Liver (tissue), 9 donors: ENCODE measurements around the gene CELSR1. TPM values are rescaled to one million over a fixed set of nuclear protein-coding genes. Genes with fewer than 3 reads are reported as not detected.

ENCODE experiments used
- DNase-seq: peaks from one replicate; pipeline ENCODE4 v3.0.0-alpha.2; 2017; ENCODE audit warnings: low spot score
- H3K27ac ChIP-seq, 2 donors: one replicate each; pipeline ENCODE4 v1.7.0; 2013; ENCODE audit warnings: inconsistent platforms in 2 of 2, low read length in 2 of 2, control low read depth in 1 of 2, low read depth in 1 of 2, mild to moderate bottlenecking in 1 of 2
- H3K27me3 ChIP-seq, 4 donors: one replicate each; pipeline versions ENCODE4 v1.6.1 to v1.7.0; 2013; ENCODE audit warnings: low read length in 3 of 4, inconsistent platforms in 1 of 4, mild to moderate bottlenecking in 1 of 4, moderate library complexity in 1 of 4; ENCODE audit not compliant: control insufficient read depth in 4 of 4, insufficient read depth in 4 of 4
- H3K36me3 ChIP-seq, 4 donors: one replicate each; pipeline versions ENCODE4 v1.6.1 to v1.7.0; 2013; ENCODE audit warnings: low read length in 3 of 4, mild to moderate bottlenecking in 3 of 4, low read depth in 1 of 4, moderate library complexity in 1 of 4; ENCODE audit not compliant: control insufficient read depth in 4 of 4, insufficient read depth in 3 of 4
- H3K4me1 ChIP-seq, 4 donors: one replicate each; pipeline versions ENCODE4 v1.6.1 to v1.7.0; 2013; ENCODE audit warnings: low read length in 3 of 4, mild to moderate bottlenecking in 3 of 4, moderate library complexity in 1 of 4; ENCODE audit not compliant: control insufficient read depth in 4 of 4, insufficient read depth in 4 of 4
- H3K4me3 ChIP-seq, 3 donors: one replicate each; pipeline versions ENCODE4 v1.6.1 to v1.7.0; 2013; ENCODE audit warnings: low read length in 3 of 3, control low read depth in 1 of 3, low read depth in 1 of 3, mild to moderate bottlenecking in 1 of 3
- H3K9ac ChIP-seq, 2 donors: one replicate each; pipeline ENCODE4 v1.7.0; 2013; ENCODE audit warnings: low read length in 2 of 2, mild to moderate bottlenecking in 2 of 2, moderate library complexity in 2 of 2, control low read depth in 1 of 2, low read depth in 1 of 2
- H3K9me3 ChIP-seq, 4 donors: one replicate each; pipeline versions ENCODE4 v1.6.1 to v1.7.0; 2013; ENCODE audit warnings: low read length in 3 of 4; ENCODE audit not compliant: control insufficient read depth in 4 of 4
- ATF3 ChIP-seq: IDR thresholded peaks from 2 replicates; pipeline ENCODE4 v1.6.1; 2016; ENCODE audit warnings: antibody characterized with exemption
- CTCF ChIP-seq: fragments of 150-350 bp; IDR thresholded peaks from 2 replicates; pipeline ENCODE4 v1.5.1; 2017; ENCODE audit warnings: improper control_type of control experiment, low read depth, low read length; ENCODE audit not compliant: missing input control
- EGR1 ChIP-seq, 2 donors: IDR thresholded peaks; 2 replicates each; pipeline ENCODE4 v1.6.1; 2016 to 2018; ENCODE audit warnings: antibody characterized with exemption in 2 of 2, low read depth in 2 of 2
- FOXA1 ChIP-seq: IDR thresholded peaks from 2 replicates; pipeline ENCODE4 v1.6.1; 2016; ENCODE audit warnings: antibody characterized with exemption
- FOXA2 ChIP-seq: IDR thresholded peaks from 2 replicates; pipeline ENCODE4 v1.6.1; 2016; ENCODE audit warnings: antibody characterized with exemption
- GABPA ChIP-seq, 2 donors: IDR thresholded peaks in 1 of 2; conservative IDR thresholded peaks in 1 of 2; 2 replicates each; pipeline ENCODE4 v1.6.1; 2016; ENCODE audit warnings: antibody characterized with exemption in 2 of 2, mild to moderate bottlenecking in 1 of 2, moderate library complexity in 1 of 2
- HNF4A ChIP-seq, 2 donors: conservative IDR thresholded peaks; 2 replicates each; pipeline ENCODE4 v1.6.1; 2016; ENCODE audit warnings: antibody characterized with exemption in 2 of 2, mild to moderate bottlenecking in 2 of 2
- HNF4G ChIP-seq: IDR thresholded peaks from 2 replicates; pipeline ENCODE4 v1.6.1; 2016; ENCODE audit warnings: antibody characterized with exemption
- JUND ChIP-seq, 2 donors: IDR thresholded peaks; 2 replicates each; pipeline ENCODE4 v1.6.1; 2016; ENCODE audit warnings: antibody characterized with exemption in 2 of 2
- NR2F2 ChIP-seq: IDR thresholded peaks from 2 replicates; pipeline ENCODE4 v1.6.1; 2016; ENCODE audit warnings: antibody characterized with exemption
- REST ChIP-seq: IDR thresholded peaks from 2 replicates; pipeline ENCODE4 v1.6.1; 2016; ENCODE audit warnings: antibody characterized with exemption, mild to moderate bottlenecking
- RXRA ChIP-seq, 2 donors: IDR thresholded peaks; 2 replicates each; pipeline ENCODE4 v1.6.1; 2017 to 2018; ENCODE audit warnings: antibody characterized with exemption in 2 of 2, mild to moderate bottlenecking in 1 of 2
- SP1 ChIP-seq: IDR thresholded peaks from 2 replicates; pipeline ENCODE4 v1.6.1; 2018; ENCODE audit warnings: antibody characterized with exemption, mild to moderate bottlenecking
- TAF1 ChIP-seq: conservative IDR thresholded peaks from 2 replicates; pipeline ENCODE4 v1.6.1; 2016; ENCODE audit warnings: antibody characterized with exemption, mild to moderate bottlenecking
- YY1 ChIP-seq: IDR thresholded peaks from 2 replicates; pipeline ENCODE4 v1.6.1; 2016; ENCODE audit warnings: antibody characterized with exemption, mild to moderate bottlenecking
- ZBTB33 ChIP-seq: IDR thresholded peaks from 2 replicates; pipeline ENCODE4 v1.6.1; 2016; ENCODE audit warnings: antibody characterized with exemption
- WGBS: extraction: QIAGEN DNeasy Blood & Tissue Kit; methylation state at CpG from one replicate; pipeline ENCODE4 v1.1.7; 2013; 5-methylcytosine and 5-hydroxymethylcytosine counted together
- polyA plus RNA-seq, 2 donors: library from polyadenylated mRNA; stranded (reverse) in 1 of 2; unstranded in 1 of 2; fragments of 200-250 nt in 1 of 2; fragments of >200 nt in 1 of 2; fragmentation: Nextera tagmentation in 1 of 2; extraction: Ambion mirVana in 1 of 2; gene quantifications; one replicate each; pipeline versions ENCODE4 v1.2.1 to v1.2.3, GENCODE V29; 2013 to 2015
- total RNA-seq, 2 donors: library from RNA; depleted of rRNA; stranded (reverse); fragments of >200 nt; gene quantifications; one replicate each; pipeline ENCODE4 v1.2.3, GENCODE V29; 2014
- donor health status: healthy.
- donor health status: healthy.
- donor health status: healthy.
- donor health status: healthy.
- donor health status: healthy.

The CELSR1 gene
- total and polyA plus RNA-seq, 4 donors, result 0.37 to 1.6 (median 1.3) TPM

GRCh38 chr22:46483353-46483752 is 54.1 kb downstream of the CELSR1 start:
- Histone ChIP-seq H3K27ac (no peak overlapping the region), H3K4me1 (no peaks in the 10 kb centered on the region), H3K9me3 (peaks cover 0 to 5% (median 3%) of the 10 kb centered on the region in 4 donors), H3K9ac (no peak overlapping the region), H3K36me3 (no peaks in the 10 kb centered on the region), H3K4me3 (no peak overlapping the region), H3K27me3 (no peaks in the 10 kb centered on the region)
- DNase-seq, result no peak
- WGBS, result 62% methylated on average over 4 of the region's 4 CpGs
- TF ChIP-seq JUND (IDR thresholded peaks at IDR 0.05), result no peak

- 76% methylated on average over 7 of the region's 7 CpGs for WGBS
Measured at GRCh38 chr22:46482056-46482675, 55.3 kb downstream of the CELSR1 start.

GRCh38 chr22:46481386-46481785 is 56.0 kb downstream of the CELSR1 start:
- no peak for TF ChIP-seq SP1
- no peak for TF ChIP-seq FOXA2
- no peak for TF ChIP-seq ATF3
- TF ChIP-seq FOXA1, result no peak
- no peak for TF ChIP-seq HNF4A (conservative IDR thresholded peaks at IDR 0.05)
- no peak for TF ChIP-seq EGR1 (IDR thresholded peaks at IDR 0.05; ENCODE audit: low read depth in 2 of 2)
- no peak for TF ChIP-seq CTCF
- TF ChIP-seq RXRA (IDR thresholded peaks at IDR 0.05), result no peak
- TF ChIP-seq GABPA (IDR thresholded peaks at IDR 0.05 in 1 of 2, conservative IDR thresholded peaks at IDR 0.05 in 1 of 2), result no peak
- no peak for TF ChIP-seq NR2F2
- no peak for TF ChIP-seq HNF4G
- no peak for TF ChIP-seq REST
- TF ChIP-seq YY1, result no peak
- no peak for TF ChIP-seq JUND (IDR thresholded peaks at IDR 0.05)
- TF ChIP-seq TAF1, result no peak
- no peak for TF ChIP-seq ZBTB33
- WGBS, result 73% methylated on average over 6 of the region's 6 CpGs

More at GRCh38 chr22:46482056-46482675, 55.3 kb downstream of the CELSR1 start:
- Histone ChIP-seq H3K4me3 (no peak overlapping the region), H3K9ac (no peak overlapping the region), H3K9me3 (peaks cover 0 to 5% (median 3%) of the 10 kb centered on the region in 4 donors), H3K27ac (no peak overlapping the region), H3K36me3 (no peaks in the 10 kb centered on the region), H3K27me3 (peaks cover 0 to 1% (median 0%) of the 10 kb centered on the region in 4 donors), H3K4me1 (no peaks in the 10 kb centered on the region)
- no peak for DNase-seq
- TF ChIP-seq SP1, result no peak
- TF ChIP-seq ATF3, result no peak
- TF ChIP-seq YY1, result no peak
- TF ChIP-seq JUND (IDR thresholded peaks at IDR 0.05), result no peak
- TF ChIP-seq HNF4G, result no peak

More at GRCh38 chr22:46481386-46481785, 56.0 kb downstream of the CELSR1 start:
- Histone ChIP-seq H3K9ac (no peak overlapping the region), H3K9me3 (peaks cover 0 to 5% (median 3%) of the 10 kb centered on the region in 4 donors), H3K27ac (no peak overlapping the region), H3K27me3 (peaks cover 0 to 4% (median 0%) of the 10 kb centered on the region in 4 donors), H3K36me3 (no peaks in the 10 kb centered on the region), H3K4me1 (no peaks in the 10 kb centered on the region), H3K4me3 (no peak overlapping the region)
- no peak for DNase-seq
